ENCODE results near the gene WDR74.

DNA sequence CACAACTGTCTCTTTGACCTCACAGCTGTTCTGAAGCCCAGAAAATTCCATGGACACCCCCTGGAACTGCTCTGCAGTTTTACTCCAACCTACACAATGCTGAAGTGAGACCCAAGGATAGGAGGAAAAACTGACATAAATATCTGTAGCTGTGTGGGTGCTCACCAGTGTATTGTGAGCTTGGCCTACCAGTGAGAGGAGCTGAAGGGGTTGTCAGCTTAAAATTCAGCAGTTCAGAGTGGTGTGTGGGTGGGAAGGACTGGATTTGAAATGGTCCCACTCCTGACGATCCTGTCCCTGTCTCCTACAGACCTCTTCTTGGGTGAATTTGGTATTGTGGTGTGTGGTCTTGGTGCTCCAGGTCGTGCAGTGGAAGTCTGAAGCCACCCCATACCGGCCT is 49.8 kb downstream of the WDR74 start:
- TF ChIP-seq, protein P1, sequence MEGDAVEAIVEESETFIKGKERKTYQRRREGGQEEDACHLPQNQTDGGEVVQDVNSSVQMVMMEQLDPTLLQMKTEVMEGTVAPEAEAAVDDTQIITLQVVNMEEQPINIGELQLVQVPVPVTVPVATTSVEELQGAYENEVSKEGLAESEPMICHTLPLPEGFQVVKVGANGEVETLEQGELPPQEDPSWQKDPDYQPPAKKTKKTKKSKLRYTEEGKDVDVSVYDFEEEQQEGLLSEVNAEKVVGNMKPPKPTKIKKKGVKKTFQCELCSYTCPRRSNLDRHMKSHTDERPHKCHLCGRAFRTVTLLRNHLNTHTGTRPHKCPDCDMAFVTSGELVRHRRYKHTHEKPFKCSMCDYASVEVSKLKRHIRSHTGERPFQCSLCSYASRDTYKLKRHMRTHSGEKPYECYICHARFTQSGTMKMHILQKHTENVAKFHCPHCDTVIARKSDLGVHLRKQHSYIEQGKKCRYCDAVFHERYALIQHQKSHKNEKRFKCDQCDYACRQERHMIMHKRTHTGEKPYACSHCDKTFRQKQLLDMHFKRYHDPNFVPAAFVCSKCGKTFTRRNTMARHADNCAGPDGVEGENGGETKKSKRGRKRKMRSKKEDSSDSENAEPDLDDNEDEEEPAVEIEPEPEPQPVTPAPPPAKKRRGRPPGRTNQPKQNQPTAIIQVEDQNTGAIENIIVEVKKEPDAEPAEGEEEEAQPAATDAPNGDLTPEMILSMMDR (IDR thresholded peaks at IDR 0.05; ENCODE audit: insufficient read depth, low read length) = no peak
- TF ChIP-seq POLR2AphosphoS5 (IDR thresholded peaks at IDR 0.05; ENCODE audit: low read depth) (no peak), SPI1 (IDR thresholded peaks at IDR 0.05; ENCODE audit: borderline replicate concordance, low read depth) (no peak), REST (IDR thresholded peaks at IDR 0.05; ENCODE audit: insufficient replicate concordance, low read depth) (no peak)
